Body of pancreas (tissue), 4 donors: Measurements from ENCODE around the gene TPPP3. TPM values are rescaled to one million over a fixed set of nuclear protein-coding genes. Genes with fewer than 3 reads are reported as not detected.

Experiments
- ATAC-seq: fragments of 150-250 bp; one replicate; pipeline ENCODE4 v1.9.1; 2016
- DNase-seq, 4 donors: peaks; one replicate each; pipeline ENCODE4 v3.0.0-alpha.2; 2019
- H3K27ac ChIP-seq, 4 donors: fragments of 200-600 bp; sonication (generic); 1 replicate in 3 of 4; 2 replicates in 1 of 4; pipeline versions ENCODE4 v1.5.1 to v1.6.1; 2016 to 2019; ENCODE audit warnings: mild to moderate bottlenecking in 1 of 4, mixed read lengths in 1 of 4, moderate library complexity in 1 of 4
- H3K27me3 ChIP-seq, 2 donors: fragments of 200-600 bp; sonication (generic); one replicate each; pipeline ENCODE4 v1.6.0; 2016; ENCODE audit warnings: mild to moderate bottlenecking in 1 of 2
- H3K36me3 ChIP-seq, 2 donors: fragments of 200-600 bp; sonication (generic); replicated peaks in 1 of 2; 2 replicates each; pipeline ENCODE4 v1.5.1; 2016; ENCODE audit warnings: low read depth in 2 of 2; ENCODE audit not compliant: insufficient read depth in 1 of 2
- H3K4me1 ChIP-seq: fragments of 200-600 bp; sonication (generic); one replicate; pipeline ENCODE4 v1.6.0; 2016
- H3K4me3 ChIP-seq, 2 donors: fragments of 200-600 bp; sonication (generic); 1 replicate in 1 of 2; 2 replicates in 1 of 2; pipeline ENCODE4 v1.5.1; 2016 to 2019
- H3K9me3 ChIP-seq, 3 donors: fragments of 200-600 bp; sonication (generic); 1 replicate in 2 of 3; 2 replicates in 1 of 3; pipeline ENCODE4 v1.5.1; 2016
- POLR2A ChIP-seq, 3 donors: fragments of 450-650 bp; IDR thresholded peaks; one replicate each; pipeline ENCODE4 v1.6.1; 2016; ENCODE audit warnings: antibody characterized with exemption in 3 of 3, mild to moderate bottlenecking in 2 of 3
- WGBS, 2 donors: methylation state at CpG; one replicate each; pipeline ENCODE4 v1.1.5; 2017; 5-methylcytosine and 5-hydroxymethylcytosine counted together
- intact Hi-C: fragments of 100-400 bp; cut with DNase I; formaldehyde crosslinking; loops from one replicate; pipeline ENCODE4 v1.15.1; 2023
- total RNA-seq, 2 donors: library from RNA; depleted of rRNA; stranded (reverse); fragments of >200 nt; gene quantifications; one replicate each; pipeline ENCODE4 v1.1.0, GENCODE V29; 2016
- TF ChIP-seq, protein P1 (sequence below), 7 experiments: fragments of 450-650 bp in 4 of 7; fragments of 200-600 bp in 3 of 7; sonication (generic) in 3 of 7; IDR thresholded peaks; one replicate each; pipeline ENCODE4 v1.5.1; 2016 to 2019; ENCODE audit warnings: antibody characterized with exemption in 7 of 7

Gene TPPP3
- total RNA-seq, 2 donors from 2014 or later = 11.2 to 30.0 TPM

- 89% methylated on average over 16 of the region's 16 CpGs; no CpG with 5 or more reads in 1 of the 2 donors for WGBS, 2 donors
- no peak for DNase-seq
- no peak overlapping the region for H3K4me3 ChIP-seq
- no peak overlapping the region for H3K27ac ChIP-seq
- intact Hi-C loops = no loop called here
- ATAC-seq = no peak
- no peaks in the 10 kb centered on the region for H3K27me3 ChIP-seq
- no peak for TF ChIP-seq POLR2A (IDR thresholded peaks at IDR 0.05)
- TF ChIP-seq, protein P1, sequence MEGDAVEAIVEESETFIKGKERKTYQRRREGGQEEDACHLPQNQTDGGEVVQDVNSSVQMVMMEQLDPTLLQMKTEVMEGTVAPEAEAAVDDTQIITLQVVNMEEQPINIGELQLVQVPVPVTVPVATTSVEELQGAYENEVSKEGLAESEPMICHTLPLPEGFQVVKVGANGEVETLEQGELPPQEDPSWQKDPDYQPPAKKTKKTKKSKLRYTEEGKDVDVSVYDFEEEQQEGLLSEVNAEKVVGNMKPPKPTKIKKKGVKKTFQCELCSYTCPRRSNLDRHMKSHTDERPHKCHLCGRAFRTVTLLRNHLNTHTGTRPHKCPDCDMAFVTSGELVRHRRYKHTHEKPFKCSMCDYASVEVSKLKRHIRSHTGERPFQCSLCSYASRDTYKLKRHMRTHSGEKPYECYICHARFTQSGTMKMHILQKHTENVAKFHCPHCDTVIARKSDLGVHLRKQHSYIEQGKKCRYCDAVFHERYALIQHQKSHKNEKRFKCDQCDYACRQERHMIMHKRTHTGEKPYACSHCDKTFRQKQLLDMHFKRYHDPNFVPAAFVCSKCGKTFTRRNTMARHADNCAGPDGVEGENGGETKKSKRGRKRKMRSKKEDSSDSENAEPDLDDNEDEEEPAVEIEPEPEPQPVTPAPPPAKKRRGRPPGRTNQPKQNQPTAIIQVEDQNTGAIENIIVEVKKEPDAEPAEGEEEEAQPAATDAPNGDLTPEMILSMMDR (IDR thresholded peaks at IDR 0.05) = no peak
- peaks cover 9 to 16% of the 10 kb centered on the region in 2 donors for H3K36me3 ChIP-seq
- H3K9me3 ChIP-seq = no peaks in the 10 kb centered on the region
- peaks cover 8% of the 10 kb centered on the region for H3K4me1 ChIP-seq
Observed at GRCh38 chr16:67435758-67436164, 42.5 kb upstream of the TPPP3 start.

GRCh38 chr16:67433131-67433719 is 39.9 kb upstream of the TPPP3 start:
- ATAC-seq = no peak
- Histone ChIP-seq H3K9me3 (no peaks in the 10 kb centered on the region), H3K4me1 (peaks cover 29% of the 10 kb centered on the region), H3K36me3 (peaks cover 4 to 5% of the 10 kb centered on the region in 2 donors), H3K4me3 (no peak overlapping the region), H3K27ac (no peak overlapping the region), H3K27me3 (no peaks in the 10 kb centered on the region)
- intact Hi-C loops = no loop called here
- no peak for DNase-seq
- WGBS, 2 donors = 17 to 80% methylated on average over 1 to 5 of the region's 5 CpGs
- TF ChIP-seq, protein P1 (IDR thresholded peaks at IDR 0.05) = no peak
- no peak for TF ChIP-seq POLR2A (IDR thresholded peaks at IDR 0.05)

DNA sequence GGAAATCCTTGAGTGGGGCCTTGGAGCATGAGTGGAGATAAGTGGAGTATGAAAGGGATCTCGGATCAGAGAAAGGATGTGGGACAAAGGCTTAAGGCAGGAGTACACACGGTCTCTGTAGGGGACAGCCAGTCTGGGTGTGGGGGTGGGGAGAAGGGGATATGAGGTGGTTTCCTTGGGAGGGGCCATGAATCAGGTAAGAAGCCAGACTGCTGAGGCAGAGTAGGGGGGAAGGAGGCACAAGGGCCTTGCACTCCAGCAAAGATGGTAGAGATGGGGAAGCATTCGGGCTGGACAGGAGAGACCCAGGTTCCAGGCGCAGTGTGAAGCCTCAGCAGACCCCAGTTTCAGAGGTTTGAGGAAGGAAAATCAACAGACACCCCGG is 39.2 kb upstream of the TPPP3 start:
- Histone ChIP-seq H3K27ac (no peak overlapping the region), H3K9me3 (no peaks in the 10 kb centered on the region), H3K27me3 (no peaks in the 10 kb centered on the region), H3K36me3 (peaks cover 0 to 4% of the 10 kb centered on the region in 2 donors), H3K4me1 (peaks cover 35% of the 10 kb centered on the region), H3K4me3 (no peak overlapping the region)
- 66 to 84% methylated on average over 4 to 5 of the region's 5 CpGs for WGBS, 2 donors
- intact Hi-C loops = no loop called here
- ATAC-seq (no peak), DNase-seq (no peak)
- TF ChIP-seq POLR2A (IDR thresholded peaks at IDR 0.05) = no peak
- TF ChIP-seq, protein P1 (IDR thresholded peaks at IDR 0.05) = no peak

GRCh38 chr16:67431775-67432505 is 38.6 kb upstream of the TPPP3 start:
- Histone ChIP-seq H3K36me3 (peaks cover 0 to under 1% of the 10 kb centered on the region in 2 donors), H3K4me1 (peaks cover 35% of the 10 kb centered on the region), H3K4me3 (peak overlapping the region in 1 of 2 donors; percentile 11), H3K9me3 (no peaks in the 10 kb centered on the region), H3K27ac (peak overlapping the region; percentile 68 to 90 (median 88)), H3K27me3 (no peaks in the 10 kb centered on the region)
- DNase-seq (no peak), ATAC-seq (no peak)
- intact Hi-C loops = no loop called here
- TF ChIP-seq, protein P1 (IDR thresholded peaks at IDR 0.05) = no peak
- no peak for TF ChIP-seq POLR2A (IDR thresholded peaks at IDR 0.05)
- WGBS, 2 donors = 38 to 41% methylated on average over 10 to 11 of the region's 13 CpGs
